CD14-positive monocyte (primary cell): Measurements from ENCODE around the gene GRAMD2B. TPM values are rescaled to one million over a fixed set of nuclear protein-coding genes. Genes with fewer than 3 reads are reported as not detected.

ENCODE experiments used
- DNase-seq, 3 donors: peaks; one replicate each; pipeline ENCODE4 v3.0.0-alpha.2; 2011 to 2022
- H2AFZ ChIP-seq: 2 replicates; pipeline ENCODE4 v1.6.0; 2012; ENCODE audit warnings: mild to moderate bottlenecking, low read depth, low read length, inconsistent platforms; ENCODE audit not compliant: insufficient read depth, poor library complexity, severe bottlenecking
- H3K27ac ChIP-seq, 2 donors: 1 replicate in 1 of 2; 2 replicates in 1 of 2; pipeline ENCODE4 v1.5.1; 2012 to 2013; ENCODE audit warnings: low read length in 2 of 2, control low read depth in 1 of 2, inconsistent platforms in 1 of 2, low read depth in 1 of 2, mild to moderate bottlenecking in 1 of 2
- H3K27me3 ChIP-seq, 2 donors: one replicate each; pipeline versions ENCODE4 v1.6.0 to v1.6.1; 2011 to 2013; ENCODE audit warnings: low read length in 2 of 2; ENCODE audit not compliant: control insufficient read depth in 2 of 2, insufficient read depth in 2 of 2
- H3K36me3 ChIP-seq, 2 donors: replicated peaks in 1 of 2; 1 replicate in 1 of 2; 2 replicates in 1 of 2; pipeline versions ENCODE4 v1.5.1 to v1.6.1; 2012 to 2013; ENCODE audit warnings: low read length in 2 of 2, control low read depth in 1 of 2, inconsistent platforms in 1 of 2, mild to moderate bottlenecking in 1 of 2; ENCODE audit not compliant: insufficient read depth in 2 of 2, control insufficient read depth in 1 of 2
- H3K4me1 ChIP-seq, 2 donors: 1 replicate in 1 of 2; 2 replicates in 1 of 2; pipeline versions ENCODE4 v1.5.1 to v1.6.1; 2012 to 2013; ENCODE audit warnings: low read length in 2 of 2, control low read depth in 1 of 2, inconsistent platforms in 1 of 2, mild to moderate bottlenecking in 1 of 2, moderate library complexity in 1 of 2; ENCODE audit not compliant: insufficient read depth in 2 of 2, control insufficient read depth in 1 of 2
- H3K4me2 ChIP-seq: replicated peaks from 2 replicates; pipeline ENCODE3; 2012; ENCODE audit warnings: low read length, moderate library complexity, mild to moderate bottlenecking; ENCODE audit not compliant: poor library complexity, severe bottlenecking; ENCODE audit errors: extremely low read depth
- H3K4me3 ChIP-seq, 3 experiments: fragments of 200-600 bp in 1 of 3; sonication (generic) in 1 of 3; replicated peaks in 1 of 3; 1 replicate in 2 of 3; 2 replicates in 1 of 3; pipeline ENCODE4 v1.5.1; 2011 to 2013; ENCODE audit warnings: low read length in 3 of 3, mild to moderate bottlenecking in 3 of 3, control low read depth in 2 of 3, low read depth in 2 of 3, inconsistent platforms in 1 of 3, moderate library complexity in 1 of 3
- H3K79me2 ChIP-seq: 2 replicates; pipeline ENCODE4 v1.6.0; 2012; ENCODE audit warnings: mild to moderate bottlenecking, control low read depth, inconsistent platforms, low read length, moderate library complexity; ENCODE audit not compliant: insufficient read depth
- H3K9ac ChIP-seq: 2 replicates; pipeline ENCODE4 v1.6.0; 2017; ENCODE audit warnings: low read length, mild to moderate bottlenecking; ENCODE audit not compliant: insufficient read depth, poor library complexity, severe bottlenecking
- H3K9me3 ChIP-seq, 2 donors: replicated peaks in 1 of 2; 1 replicate in 1 of 2; 2 replicates in 1 of 2; pipeline versions ENCODE4 v1.5.1 to v1.6.1; 2012 to 2013; ENCODE audit warnings: low read length in 2 of 2, control low read depth in 1 of 2; ENCODE audit not compliant: control insufficient read depth in 1 of 2, insufficient read depth in 1 of 2
- H4K20me1 ChIP-seq: 2 replicates; pipeline ENCODE4 v1.6.0; 2012; ENCODE audit warnings: mild to moderate bottlenecking, low read length, control low read depth, moderate library complexity; ENCODE audit not compliant: insufficient read depth
- H3K27ac Mint-ChIP-seq, 7 donors: one replicate each; pipeline ENCODE4 v1.8.0; 2020; ENCODE audit warnings: mild to moderate bottlenecking in 7 of 7, mixed read lengths in 7 of 7, moderate library complexity in 6 of 7, inconsistent platforms in 2 of 7
- H3K27me3 Mint-ChIP-seq, 3 donors: one replicate each; pipeline ENCODE4 v1.8.0; 2021 to 2022; ENCODE audit warnings: low read depth in 3 of 3, mild to moderate bottlenecking in 3 of 3, mixed read lengths in 3 of 3, moderate library complexity in 3 of 3, inconsistent platforms in 1 of 3
- H3K36me3 Mint-ChIP-seq, 2 donors: one replicate each; pipeline ENCODE4 v1.8.0; 2020; ENCODE audit warnings: mixed read lengths in 2 of 2, inconsistent platforms in 1 of 2, mild to moderate bottlenecking in 1 of 2
- H3K4me1 Mint-ChIP-seq: one replicate; pipeline ENCODE4 v1.8.0; 2020; ENCODE audit warnings: mild to moderate bottlenecking, mixed read lengths
- H3K4me3 Mint-ChIP-seq, 2 donors: one replicate each; pipeline ENCODE4 v1.8.0; 2020; ENCODE audit warnings: mild to moderate bottlenecking in 2 of 2, mixed read lengths in 2 of 2, moderate library complexity in 1 of 2
- H3K9me3 Mint-ChIP-seq, 7 donors: one replicate each; pipeline ENCODE4 v1.8.0; 2020 to 2022; ENCODE audit warnings: mixed read lengths in 7 of 7, mild to moderate bottlenecking in 6 of 7, moderate library complexity in 6 of 7, inconsistent platforms in 2 of 7
- CTCF ChIP-seq: fragments of 200-600 bp; IDR thresholded peaks from one replicate; pipeline ENCODE4 v1.8.0; 2022; ENCODE audit warnings: antibody characterized with exemption, mild to moderate bottlenecking
- WGBS: methylation state at CpG from one replicate; pipeline ENCODE4 v1.1.5; 2013; ENCODE audit warnings: missing lambda C conversion rate; ENCODE audit not compliant: insufficient coverage; 5-methylcytosine and 5-hydroxymethylcytosine counted together
- intact Hi-C, 2 donors: fragments of 100-400 bp; cut with micrococcal nuclease; formaldehyde crosslinking; loops; one replicate each; pipeline versions ENCODE4 v1.15.0 to v1.15.1; 2023
- polyA plus RNA-seq, 3 donors: library from polyadenylated mRNA; depleted of rRNA in 1 of 3; unstranded in 2 of 3; stranded (reverse) in 1 of 3; fragments of 300-500 nt in 2 of 3; fragments of >200 nt in 1 of 3; fragmentation: Illumina TruSeq in 2 of 3; gene quantifications; 1 replicate in 2 of 3; 2 replicates in 1 of 3; pipeline ENCODE4 v1.2.3, GENCODE V29; 2012 to 2021

Gene GRAMD2B
- polyA plus RNA-seq, 3 donors = 0.79 to 1.2 (median 1.1) TPM

- H3K4me2 ChIP-seq = no peak overlapping the region
- H3K27ac ChIP-seq = no peak overlapping the region
- H2AFZ ChIP-seq = no peak overlapping the region
- Mint-ChIP-seq H3K9me3 (peaks cover 0 to 2% (median 0%) of the 10 kb centered on the region in 7 donors), H3K4me3 (no peak overlapping the region), H3K4me1 (no peaks in the 10 kb centered on the region), H3K36me3 (no peaks in the 10 kb centered on the region), H3K27me3 (peaks cover 2 to 3% (median 2%) of the 10 kb centered on the region in 3 donors), H3K27ac (no peak overlapping the region)
- WGBS = no CpG with 5 or more reads among the region's 3 CpGs
- no peaks in the 10 kb centered on the region for H3K9me3 ChIP-seq
- no peaks in the 10 kb centered on the region for H4K20me1 ChIP-seq
- no peaks in the 10 kb centered on the region for H3K27me3 ChIP-seq
- no peaks in the 10 kb centered on the region for H3K4me1 ChIP-seq
- no peaks in the 10 kb centered on the region for H3K36me3 ChIP-seq
- no peak for DNase-seq
- no peak overlapping the region for H3K4me3 ChIP-seq
- no peak overlapping the region for H3K9ac ChIP-seq
- intact Hi-C loops = no loop called here
- no peak for TF ChIP-seq CTCF
- H3K79me2 ChIP-seq = no peaks in the 10 kb centered on the region
Observed at GRCh38 chr5:126389179-126389578, 34.0 kb upstream of the GRAMD2B start.

- peaks cover 0 to 2% (median 0%) of the 10 kb centered on the region in 7 donors for H3K9me3 Mint-ChIP-seq
- H2AFZ ChIP-seq = no peak overlapping the region
- no peak overlapping the region for H3K9ac ChIP-seq
- H3K4me1 ChIP-seq = no peaks in the 10 kb centered on the region
- H3K36me3 ChIP-seq = no peaks in the 10 kb centered on the region
- no peaks in the 10 kb centered on the region for H3K79me2 ChIP-seq
- no peak overlapping the region for H3K27ac Mint-ChIP-seq
- H3K27ac ChIP-seq = no peak overlapping the region
- no peak overlapping the region for H3K4me2 ChIP-seq
- no peaks in the 10 kb centered on the region for H4K20me1 ChIP-seq
- no peak overlapping the region for H3K4me3 ChIP-seq
- intact Hi-C loops = no loop called here
- no peak for TF ChIP-seq CTCF
- no peaks in the 10 kb centered on the region for H3K27me3 ChIP-seq
- DNase-seq = no peak
- H3K27me3 Mint-ChIP-seq = peaks cover 2 to 3% (median 2%) of the 10 kb centered on the region in 3 donors
- H3K4me3 Mint-ChIP-seq = no peak overlapping the region
- no peaks in the 10 kb centered on the region for H3K36me3 Mint-ChIP-seq
- H3K4me1 Mint-ChIP-seq = no peaks in the 10 kb centered on the region
- no peaks in the 10 kb centered on the region for H3K9me3 ChIP-seq
Observed at GRCh38 chr5:126390051-126390450, 33.2 kb upstream of the GRAMD2B start.
